HEK293T (cell line): Measurements from ENCODE around the gene CAVIN1.

Source experiments
- BHLHE40 ChIP-seq: fragments of 450-650 bp; IDR thresholded peaks from 2 replicates; pipeline ENCODE4 v1.6.1; 2016; ENCODE audit warnings: mild to moderate bottlenecking, moderate library complexity, borderline replicate concordance
- ELF4 ChIP-seq: fragments of 450-650 bp; IDR thresholded peaks from 2 replicates; pipeline ENCODE4 v1.6.1; 2017; ENCODE audit warnings: antibody characterized with exemption
- FOXA1 ChIP-seq: fragments of 450-650 bp; IDR thresholded peaks from 2 replicates; pipeline ENCODE4 v1.6.1; 2016; ENCODE audit warnings: mild to moderate bottlenecking
- NFRKB ChIP-seq: fragments of 450-650 bp; IDR thresholded peaks from 2 replicates; pipeline ENCODE4 v1.6.1; 2016; ENCODE audit warnings: mild to moderate bottlenecking, moderate library complexity
- SP1 ChIP-seq: fragments of 450-650 bp; IDR thresholded peaks from 2 replicates; pipeline ENCODE4 v1.6.1; 2017
- SUZ12 ChIP-seq: fragments of 450-650 bp; IDR thresholded peaks from 2 replicates; pipeline ENCODE4 v1.6.1; 2016; ENCODE audit warnings: mild to moderate bottlenecking
- ZNF384 ChIP-seq: fragments of 450-650 bp; IDR thresholded peaks from 2 replicates; pipeline ENCODE4 v1.6.1; 2016

- TF ChIP-seq ELF4 (no peak), NFRKB (no peak), ZNF384 (no peak), FOXA1 (no peak), SP1 (no peak), SUZ12 (no peak), BHLHE40 (no peak)
Observed at GRCh38 chr17:42389135-42389417, 34.0 kb downstream of the CAVIN1 start.
